WERI-Rb-1 (cell line): ENCODE measurements around the gene GAL3ST2.

Experiments used
- DNase-seq: peaks from one replicate; pipeline ENCODE4 v3.0.0-alpha.2; 2020
- H3K27ac ChIP-seq: fragments of 250-450 bp; sonication (Bioruptor Pico); 2 replicates; pipeline ENCODE4 v1.5.1; 2020; ENCODE audit warnings: mild to moderate bottlenecking, moderate library complexity
- H3K27me3 ChIP-seq: fragments of 250-450 bp; sonication (Bioruptor Pico); 2 replicates; pipeline ENCODE4 v1.5.1; 2021; ENCODE audit warnings: mild to moderate bottlenecking, low read depth, moderate library complexity; ENCODE audit not compliant: insufficient read depth, severe bottlenecking
- H3K36me3 ChIP-seq: fragments of 250-450 bp; sonication (Bioruptor Pico); 2 replicates; pipeline ENCODE4 v1.5.1; 2020; ENCODE audit warnings: mild to moderate bottlenecking, moderate library complexity
- H3K4me3 ChIP-seq: 2 replicates; pipeline ENCODE4 v1.5.1; 2011; ENCODE audit warnings: low read depth, mild to moderate bottlenecking, control low read depth, low read length
- H3K9me3 ChIP-seq: fragments of 250-450 bp; sonication (Bioruptor Pico); 2 replicates; pipeline ENCODE4 v1.5.1; 2021; ENCODE audit warnings: mild to moderate bottlenecking, moderate library complexity; ENCODE audit not compliant: severe bottlenecking
- TF ChIP-seq, protein P1 (sequence below): IDR thresholded peaks from 2 replicates; pipeline ENCODE4 v1.5.1; 2011; ENCODE audit warnings: low read depth, mild to moderate bottlenecking, control low read depth, inconsistent platforms, low read length

The GAL3ST2 gene

DNA sequence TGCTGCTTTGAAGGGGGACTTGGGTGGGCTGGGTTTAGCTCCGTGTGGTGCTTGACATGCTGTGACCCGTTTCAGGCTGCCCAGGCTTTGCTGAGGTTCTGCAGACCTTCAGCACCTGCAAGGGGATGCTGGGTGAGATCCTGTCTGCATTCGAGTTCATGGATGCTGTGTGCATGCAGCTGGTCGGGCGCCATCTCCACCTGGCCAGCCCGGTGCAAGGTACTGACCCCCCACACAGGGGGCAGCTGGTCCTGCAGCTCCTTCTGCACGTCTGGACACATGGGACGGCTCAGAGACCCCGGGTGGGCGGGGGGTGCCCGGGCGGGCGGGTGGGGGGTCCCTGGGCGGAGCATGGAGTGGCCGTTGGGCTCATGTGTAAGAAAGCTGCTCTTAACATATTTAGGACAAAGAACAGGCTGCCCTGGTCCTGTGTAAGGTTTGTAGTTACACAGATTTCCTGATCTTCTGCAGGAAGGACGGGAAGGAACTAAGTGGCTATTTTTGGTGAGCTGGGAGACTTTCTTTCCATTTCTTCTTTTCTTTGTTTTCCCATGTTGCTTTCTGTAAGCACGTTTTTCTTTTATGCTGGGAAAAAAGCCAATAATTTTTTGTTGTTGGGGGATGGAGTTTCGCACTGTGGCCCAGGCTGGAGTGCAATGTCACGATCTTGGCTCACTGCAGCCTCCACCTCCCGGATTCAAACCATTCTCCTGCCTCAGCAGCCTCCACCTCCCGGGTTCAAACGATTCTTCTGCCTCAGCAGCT lies 26.4 kb upstream of the GAL3ST2 start:
- no peak for DNase-seq
- TF ChIP-seq, protein P1, sequence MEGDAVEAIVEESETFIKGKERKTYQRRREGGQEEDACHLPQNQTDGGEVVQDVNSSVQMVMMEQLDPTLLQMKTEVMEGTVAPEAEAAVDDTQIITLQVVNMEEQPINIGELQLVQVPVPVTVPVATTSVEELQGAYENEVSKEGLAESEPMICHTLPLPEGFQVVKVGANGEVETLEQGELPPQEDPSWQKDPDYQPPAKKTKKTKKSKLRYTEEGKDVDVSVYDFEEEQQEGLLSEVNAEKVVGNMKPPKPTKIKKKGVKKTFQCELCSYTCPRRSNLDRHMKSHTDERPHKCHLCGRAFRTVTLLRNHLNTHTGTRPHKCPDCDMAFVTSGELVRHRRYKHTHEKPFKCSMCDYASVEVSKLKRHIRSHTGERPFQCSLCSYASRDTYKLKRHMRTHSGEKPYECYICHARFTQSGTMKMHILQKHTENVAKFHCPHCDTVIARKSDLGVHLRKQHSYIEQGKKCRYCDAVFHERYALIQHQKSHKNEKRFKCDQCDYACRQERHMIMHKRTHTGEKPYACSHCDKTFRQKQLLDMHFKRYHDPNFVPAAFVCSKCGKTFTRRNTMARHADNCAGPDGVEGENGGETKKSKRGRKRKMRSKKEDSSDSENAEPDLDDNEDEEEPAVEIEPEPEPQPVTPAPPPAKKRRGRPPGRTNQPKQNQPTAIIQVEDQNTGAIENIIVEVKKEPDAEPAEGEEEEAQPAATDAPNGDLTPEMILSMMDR: no peak
- no peak overlapping the region for H3K27ac ChIP-seq

DNA sequence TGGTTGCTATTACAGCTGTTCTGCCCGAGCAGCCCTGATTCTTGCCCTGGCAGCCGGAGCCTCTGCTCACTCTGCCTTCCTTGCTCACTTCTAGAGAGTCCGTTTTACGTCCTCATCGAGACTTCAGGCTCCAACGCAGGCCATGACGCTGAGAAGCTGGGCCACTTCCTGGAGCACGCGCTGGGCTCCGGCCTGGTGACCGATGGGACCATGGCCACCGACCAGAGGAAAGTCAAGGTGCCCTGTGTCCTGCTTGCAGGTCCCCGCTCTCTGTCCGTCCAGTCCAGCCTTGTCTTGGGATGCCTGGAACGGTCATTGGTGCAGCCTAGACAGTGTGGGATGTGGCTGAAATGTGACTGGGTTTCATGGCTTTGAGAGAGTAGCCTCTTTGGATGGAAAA lies 25.5 kb upstream of the GAL3ST2 start:
- peaks cover 2% of the 10 kb centered on the region for H3K9me3 ChIP-seq
- H3K4me3 ChIP-seq: no peak overlapping the region
- no peak overlapping the region for H3K27ac ChIP-seq
- no peak for DNase-seq
- TF ChIP-seq, protein P1: no peak
- no peaks in the 10 kb centered on the region for H3K27me3 ChIP-seq
- H3K36me3 ChIP-seq: peaks cover 33% of the 10 kb centered on the region

More for the DNA sequence above, 26.4 kb upstream of the GAL3ST2 start:
- Histone ChIP-seq H3K36me3 (peaks cover 36% of the 10 kb centered on the region), H3K27me3 (no peaks in the 10 kb centered on the region), H3K9me3 (peaks cover 6% of the 10 kb centered on the region), H3K4me3 (no peak overlapping the region)

DNA sequence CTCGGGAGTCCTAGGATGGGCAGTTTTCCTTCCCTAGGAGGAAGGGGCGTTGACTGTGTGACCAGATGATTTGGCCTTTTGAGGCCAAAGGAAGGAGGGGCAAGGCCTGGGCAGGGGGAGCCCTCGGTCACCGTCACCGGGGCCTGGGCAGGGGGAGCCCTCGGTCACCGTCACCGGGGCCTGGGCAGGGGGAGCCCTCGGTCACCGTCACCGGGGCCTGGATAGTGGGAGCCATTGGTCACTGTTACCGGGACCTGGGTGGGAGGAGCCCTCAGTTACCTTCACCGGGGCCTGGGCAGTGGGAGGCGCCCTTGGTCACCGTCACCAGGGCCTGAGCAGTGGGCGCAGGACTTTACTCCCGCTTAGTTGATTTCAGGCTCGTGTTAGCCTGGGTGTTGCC lies 24.8 kb upstream of the GAL3ST2 start:
- Histone ChIP-seq H3K36me3 (peaks cover 33% of the 10 kb centered on the region), H3K27me3 (no peaks in the 10 kb centered on the region), H3K9me3 (no peaks in the 10 kb centered on the region), H3K4me3 (no peak overlapping the region), H3K27ac (no peak overlapping the region)
- no peak for DNase-seq
- TF ChIP-seq, protein P1: no peak

DNA sequence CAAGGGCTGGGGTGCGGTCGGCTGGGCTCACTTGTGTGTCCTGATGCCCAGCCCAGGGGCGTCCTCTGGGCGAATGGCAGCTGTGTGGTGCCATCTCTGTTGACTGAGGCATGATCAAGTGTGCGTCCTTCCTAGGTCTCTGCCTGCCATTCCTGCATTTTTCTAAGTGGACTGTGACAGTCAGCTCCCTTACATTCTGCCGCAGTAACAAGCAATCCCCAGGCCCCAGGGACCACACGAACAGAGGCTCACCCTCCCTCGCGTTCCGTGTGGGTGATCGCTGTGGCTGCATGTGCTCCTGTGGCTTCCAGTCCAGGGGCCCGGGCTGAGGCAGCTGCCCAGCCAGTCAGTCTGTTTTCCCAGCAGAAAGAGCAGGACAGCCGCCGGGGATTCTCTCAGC lies 24.4 kb upstream of the GAL3ST2 start:
- TF ChIP-seq, protein P1: no peak
- Histone ChIP-seq H3K27me3 (no peaks in the 10 kb centered on the region), H3K36me3 (peaks cover 33% of the 10 kb centered on the region), H3K4me3 (no peak overlapping the region), H3K27ac (no peak overlapping the region), H3K9me3 (no peaks in the 10 kb centered on the region)
- no peak for DNase-seq

DNA sequence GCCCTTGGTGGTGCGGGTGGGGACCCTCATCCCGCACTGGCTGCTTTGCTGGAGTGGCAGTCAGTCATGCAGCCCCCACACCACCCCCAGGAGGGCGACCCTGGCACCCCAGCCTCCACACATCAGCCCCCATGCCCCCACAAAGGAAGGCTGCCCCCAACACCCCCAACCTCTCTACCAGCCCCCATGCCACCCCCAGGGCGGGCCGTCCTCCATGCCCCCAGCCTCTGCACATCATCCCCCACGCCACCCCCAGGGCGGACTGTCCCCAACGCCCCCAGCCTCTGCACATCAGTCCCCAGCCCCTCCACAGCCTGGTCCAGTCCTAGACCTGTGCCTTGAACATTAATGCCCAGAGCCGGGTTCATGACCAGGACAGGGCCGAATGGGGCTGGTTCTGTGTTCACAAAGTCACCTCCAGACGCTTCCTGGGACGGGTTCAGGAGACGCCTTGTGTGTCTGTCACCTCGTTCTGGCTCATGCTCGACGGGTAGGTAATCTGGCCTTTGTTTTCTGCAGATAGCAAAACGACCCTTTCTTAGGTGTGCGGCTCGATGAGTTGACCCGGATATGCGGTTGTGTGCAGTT lies 23.8 kb upstream of the GAL3ST2 start:
- Histone ChIP-seq H3K27ac (peak overlapping the region; percentile 53), H3K27me3 (no peaks in the 10 kb centered on the region), H3K36me3 (peaks cover 30% of the 10 kb centered on the region), H3K9me3 (no peaks in the 10 kb centered on the region), H3K4me3 (no peak overlapping the region)
- TF ChIP-seq, protein P1: no peak
- no peak for DNase-seq
